GM12864 (cell line): ENCODE results near the gene LBR.

Source experiments
- DNase-seq: peaks from one replicate; pipeline ENCODE4 v3.0.0-alpha.2; 2011; ENCODE audit warnings: low read depth
- H3K4me3 ChIP-seq: 2 replicates; pipeline ENCODE4 v1.5.1; 2011; ENCODE audit warnings: mild to moderate bottlenecking, low read depth, low read length, control low read depth
- CTCF ChIP-seq: IDR thresholded peaks from 2 replicates; pipeline ENCODE4 v1.5.1; 2011; ENCODE audit warnings: low read depth, mild to moderate bottlenecking, moderate library complexity, low read length, control low read depth, inconsistent platforms; ENCODE audit errors: missing control alignments

LBR gene

GRCh38 chr1:225364439-225364838 is 63.4 kb downstream of the LBR start:
- no peak overlapping the region for H3K4me3 ChIP-seq
- no peak for DNase-seq
- no peak for TF ChIP-seq CTCF

GRCh38 chr1:225362805-225363204 is 65.0 kb downstream of the LBR start:
- DNase-seq: no peak
- H3K4me3 ChIP-seq: no peak overlapping the region
- TF ChIP-seq CTCF: no peak

GRCh38 chr1:225361176-225361575 is 66.7 kb downstream of the LBR start:
- TF ChIP-seq CTCF: no peak
- H3K4me3 ChIP-seq: no peak overlapping the region
- no peak for DNase-seq

GRCh38 chr1:225360119-225360518 is 67.7 kb downstream of the LBR start:
- TF ChIP-seq CTCF: no peak
- H3K4me3 ChIP-seq: no peak overlapping the region
- no peak for DNase-seq

GRCh38 chr1:225355863-225356262 is 72.0 kb downstream of the LBR start:
- no peak overlapping the region for H3K4me3 ChIP-seq
- no peak for TF ChIP-seq CTCF
- no peak for DNase-seq

- no peak overlapping the region for H3K4me3 ChIP-seq
- TF ChIP-seq CTCF: no peak
- no peak for DNase-seq
These were observed 72.9 kb downstream of the LBR start for GRCh38 chr1:225354906-225355305.
